HG02759 (cell line): ENCODE results near the gene COMTD1.
A peak's percentile ranks its signal among the peaks of the same experiment; 100 is the strongest.
"Not testable (repeated sequence)": the region's sequence is repeated elsewhere in the genome, so short reads cannot be mapped to it uniquely, and the experiment has no call there.

ENCODE experiments used
- ATAC-seq: cut with Tn5 transposase; IDR thresholded peaks from one replicate; pipeline ENCODE4 v1.9.1; 2021; ENCODE audit warnings: mild to moderate bottlenecking, moderate library complexity; ENCODE audit not compliant: unreplicated experiment

COMTD1 gene

GRCh38 chr10:75226095-75226494, 9.7 kb downstream of the COMTD1 start:
- ATAC-seq, result no peak

- no peak for ATAC-seq
Measured at GRCh38 chr10:75223507-75223906, 12.2 kb downstream of the COMTD1 start.

- not testable (repeated sequence) for ATAC-seq
Measured at GRCh38 chr10:75221492-75221891, 14.3 kb downstream of the COMTD1 start.

GRCh38 chr10:75220274-75220673, 15.5 kb downstream of the COMTD1 start:
- no peak for ATAC-seq

GRCh38 chr10:75212343-75212742, 23.4 kb downstream of the COMTD1 start:
- ATAC-seq, result no peak

- no peak for ATAC-seq
Measured at GRCh38 chr10:75211007-75211691, 24.6 kb downstream of the COMTD1 start.

GRCh38 chr10:75210282-75211006, 25.3 kb downstream of the COMTD1 start, which contains the start of gene VDAC2:
Gene VDAC2 (plus strand): TSS chr10:75210796. CDS start chr10:75211159, 363 bp downstream.
- ATAC-seq, result peak; percentile 84

- peak; percentile 53 for ATAC-seq
Measured at GRCh38 chr10:75209921-75210281, 25.9 kb downstream of the COMTD1 start.

GRCh38 chr10:75209086-75209920, 26.5 kb downstream of the COMTD1 start:
- ATAC-seq, result no peak

- no peak for ATAC-seq
Measured at GRCh38 chr10:75208181-75208580, 27.6 kb downstream of the COMTD1 start.

- no peak for ATAC-seq
Measured at GRCh38 chr10:75207857-75208144, 28.0 kb downstream of the COMTD1 start.

GRCh38 chr10:75207079-75207856, 28.5 kb downstream of the COMTD1 start:
- ATAC-seq, result no peak

- not testable (repeated sequence) for ATAC-seq
Measured at GRCh38 chr10:75206638-75207037, 29.1 kb downstream of the COMTD1 start.

- no peak for ATAC-seq
Measured at GRCh38 chr10:75205908-75206307, 29.8 kb downstream of the COMTD1 start.

GRCh38 chr10:75203724-75204123, 32.0 kb downstream of the COMTD1 start:
- ATAC-seq, result no peak

- ATAC-seq, result not testable (repeated sequence)
Measured at GRCh38 chr10:75203046-75203620, 32.6 kb downstream of the COMTD1 start.

GRCh38 chr10:75202321-75203045, 33.3 kb downstream of the COMTD1 start:
- no peak for ATAC-seq

GRCh38 chr10:75201793-75202307, 33.9 kb downstream of the COMTD1 start:
- no peak for ATAC-seq

- not testable (repeated sequence) for ATAC-seq
Measured at GRCh38 chr10:75199949-75200348, 35.8 kb downstream of the COMTD1 start.

- no peak for ATAC-seq
Measured at GRCh38 chr10:75197906-75198305, 37.9 kb downstream of the COMTD1 start.
